HG03039 (cell line): ENCODE measurements around the gene RIC8B.
"Not testable (repeated sequence)": the region's sequence is repeated elsewhere in the genome, so short reads cannot be mapped to it uniquely, and the experiment has no call there.

Experiments used
- ATAC-seq: cut with Tn5 transposase; IDR thresholded peaks from one replicate; pipeline ENCODE4 v1.9.1; 2021; ENCODE audit warnings: mild to moderate bottlenecking, moderate library complexity; ENCODE audit not compliant: unreplicated experiment

RIC8B gene

DNA sequence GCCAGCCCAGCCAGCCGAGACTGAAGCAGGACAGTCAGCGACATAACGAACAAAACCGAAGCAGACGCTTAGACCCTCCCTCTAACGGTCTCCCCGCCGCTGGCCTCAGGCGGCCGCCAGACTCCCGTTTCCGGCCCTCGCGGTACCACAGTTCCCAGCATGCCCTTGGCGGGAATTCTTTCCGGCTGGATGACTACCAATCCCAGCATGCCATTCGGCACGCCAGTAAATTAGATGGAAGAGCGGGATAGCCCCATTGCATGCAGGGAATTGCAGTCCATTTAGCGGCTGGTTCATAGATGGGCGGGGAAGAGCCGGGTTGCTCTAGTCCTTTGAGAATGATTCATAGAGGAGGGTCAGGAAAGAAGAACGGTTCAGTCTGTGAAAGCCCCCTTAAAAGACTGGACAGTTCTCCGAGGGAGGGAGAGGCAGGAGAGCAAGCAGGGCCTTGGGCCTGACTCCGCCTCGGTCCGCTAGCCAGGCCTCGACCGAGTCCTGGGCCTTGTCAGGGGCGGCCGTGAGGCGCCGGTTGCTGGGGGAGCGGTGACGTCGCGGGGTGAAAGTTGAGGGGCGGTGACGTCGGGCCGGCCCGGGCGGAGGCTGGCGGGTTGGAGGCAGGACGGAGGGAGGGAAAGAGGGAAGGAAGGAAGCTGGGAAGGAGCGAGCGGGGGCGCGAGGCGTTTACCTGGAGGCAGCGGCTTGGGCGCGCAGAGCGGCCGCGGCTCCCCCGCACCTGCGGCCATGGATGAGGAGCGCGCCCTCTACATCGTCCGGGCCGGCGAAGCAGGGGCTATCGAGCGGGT is at the start of gene RIC8B:
Gene RIC8B (plus strand): TSS at position 678 of the 803 bp plus-strand sequence. CDS start 64 bp downstream, at position 742.
- peak; percentile 86 for ATAC-seq

DNA sequence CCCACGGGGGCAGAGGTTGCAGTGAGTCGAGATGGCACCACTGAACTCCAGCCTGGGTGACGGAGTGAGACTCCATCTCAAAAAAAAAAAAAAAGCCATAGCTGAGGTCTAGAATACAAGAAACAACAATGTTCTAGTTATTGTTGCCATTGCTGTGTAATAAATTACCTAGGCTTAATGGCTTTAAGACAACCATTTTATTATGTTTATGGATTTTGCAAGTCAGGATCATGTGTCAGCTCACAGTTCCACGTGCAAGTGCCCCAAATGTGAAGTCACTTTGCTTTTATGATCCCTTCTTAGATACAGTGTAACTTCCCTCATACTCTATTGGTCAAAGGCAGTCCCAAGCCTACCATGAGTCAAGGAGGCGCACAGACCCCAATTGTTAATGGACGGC is 49.5 kb upstream of the RIC8B start:
- no peak for ATAC-seq

GRCh38 chr12:106726603-106727202 is 47.8 kb upstream of the RIC8B start:
- not testable (repeated sequence) for ATAC-seq

- no peak for ATAC-seq
These were observed 44.9 kb upstream of the RIC8B start for GRCh38 chr12:106729611-106730010.

DNA sequence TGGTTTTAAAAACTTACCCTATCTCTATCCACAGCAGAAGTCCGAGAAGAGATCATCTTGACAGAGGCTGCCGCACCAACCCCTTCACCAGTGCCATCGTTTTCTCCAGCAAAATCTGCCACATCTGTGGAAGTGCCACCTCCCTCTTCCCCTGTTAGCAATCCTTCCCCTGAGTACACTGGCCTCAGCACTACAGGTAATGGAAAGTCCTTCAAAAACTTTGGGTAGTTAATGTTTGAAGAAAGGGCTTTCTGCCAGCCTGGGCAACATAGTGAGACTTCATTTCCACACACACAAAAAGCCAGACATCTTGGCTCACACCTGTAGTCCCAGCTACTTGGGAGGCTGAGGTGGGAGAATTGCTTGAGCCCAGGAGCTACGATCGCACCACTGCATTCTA is 41.6 kb upstream of the RIC8B start:
- ATAC-seq = no peak

DNA sequence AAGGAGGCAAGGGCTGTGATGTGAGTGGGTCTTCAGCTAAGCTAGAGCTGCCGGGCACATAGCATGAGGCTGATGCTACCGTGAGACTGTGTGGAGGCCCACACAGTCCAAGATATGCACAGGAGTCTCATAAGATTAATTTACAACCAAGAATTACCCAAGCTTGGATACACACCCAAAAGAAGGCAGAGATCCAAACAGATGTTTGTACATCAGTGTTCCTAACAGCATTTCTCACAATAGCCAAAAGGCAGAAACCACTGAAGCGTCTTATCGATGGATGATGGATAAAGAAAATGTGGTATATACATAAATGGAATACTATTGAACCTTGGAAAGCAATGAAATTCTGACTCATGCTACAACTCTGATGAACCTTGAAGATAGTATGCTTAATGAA is 40.8 kb upstream of the RIC8B start:
- ATAC-seq = no peak

GRCh38 chr12:106736051-106736957 is 38.2 kb upstream of the RIC8B start:
- no peak for ATAC-seq

GRCh38 chr12:106739318-106739717 is 35.2 kb upstream of the RIC8B start:
- ATAC-seq = no peak

DNA sequence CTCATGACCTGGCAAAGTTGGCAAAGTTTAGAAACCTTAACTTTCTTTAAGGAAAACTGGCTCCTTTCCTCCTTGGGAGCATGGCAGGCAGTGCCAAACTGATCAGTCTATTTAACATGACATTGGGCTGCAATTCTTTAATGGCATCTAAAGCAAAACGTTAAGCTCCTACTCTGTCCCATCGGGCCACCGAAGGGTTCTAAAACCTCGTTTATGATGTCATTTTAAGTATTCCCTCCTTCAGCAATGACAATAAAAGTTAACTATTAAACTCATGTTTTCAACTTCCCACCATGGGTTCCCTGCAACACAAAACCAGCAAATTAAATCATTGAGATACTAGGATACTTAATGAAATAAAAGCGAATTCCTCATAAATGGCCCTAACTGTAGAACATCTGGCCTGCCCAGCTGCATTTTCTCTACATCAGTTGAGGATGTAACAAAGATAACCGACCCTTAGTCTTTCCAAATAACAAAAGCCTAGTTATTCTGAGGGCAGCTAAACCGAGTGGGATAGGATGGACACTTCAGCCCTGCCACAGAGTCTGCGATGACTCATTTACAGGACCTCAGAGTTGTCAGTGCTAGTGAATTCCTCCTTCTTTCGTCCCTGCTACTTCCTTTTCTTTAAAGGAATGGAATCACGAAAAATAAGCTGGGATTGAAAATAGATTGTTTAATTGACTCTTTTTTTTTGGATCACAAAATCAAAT is 34.5 kb upstream of the RIC8B start:
- no peak for ATAC-seq

- ATAC-seq = no peak
These were observed 33.7 kb upstream of the RIC8B start for GRCh38 chr12:106740818-106741217.

DNA sequence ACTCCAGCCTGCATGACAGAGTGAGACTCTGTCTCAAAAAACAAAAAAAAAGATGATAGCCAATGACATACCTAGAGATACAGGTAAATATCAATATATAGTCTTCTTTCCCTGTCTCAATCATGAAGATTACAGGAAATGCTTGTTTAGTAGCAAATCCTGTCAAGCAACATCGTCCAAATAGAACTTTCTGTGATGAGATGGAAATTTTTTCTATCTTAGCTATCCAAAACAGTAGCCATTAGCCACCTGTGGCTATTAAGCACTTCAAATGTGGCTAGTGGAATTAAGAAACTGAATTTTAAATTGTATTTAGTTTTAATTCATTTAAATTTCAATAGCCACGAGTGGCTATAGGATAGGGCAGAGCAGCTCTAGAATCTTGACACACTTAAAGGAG is 33.2 kb upstream of the RIC8B start:
- no peak for ATAC-seq

GRCh38 chr12:106743270-106743988 is 31.1 kb upstream of the RIC8B start:
- ATAC-seq = no peak

DNA sequence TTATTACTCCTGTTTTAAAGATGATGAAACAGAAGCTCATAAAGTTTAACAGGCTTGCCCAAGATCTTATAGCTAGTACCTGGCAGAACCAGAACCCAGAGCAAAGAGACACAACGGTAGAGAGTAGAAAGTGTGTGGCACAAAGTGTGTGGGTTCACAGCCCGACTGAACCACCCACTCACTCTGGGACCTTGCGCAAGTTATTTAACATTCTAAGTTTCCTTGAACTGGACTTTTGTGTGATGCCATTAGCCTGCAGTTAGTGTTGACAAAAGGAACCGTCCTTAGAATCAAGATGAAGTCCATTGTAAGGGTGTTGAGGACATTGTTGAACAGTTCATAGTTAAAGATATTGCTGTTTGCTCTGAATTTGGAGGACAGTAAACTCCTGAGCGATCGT is 29.9 kb upstream of the RIC8B start:
- no peak for ATAC-seq

DNA sequence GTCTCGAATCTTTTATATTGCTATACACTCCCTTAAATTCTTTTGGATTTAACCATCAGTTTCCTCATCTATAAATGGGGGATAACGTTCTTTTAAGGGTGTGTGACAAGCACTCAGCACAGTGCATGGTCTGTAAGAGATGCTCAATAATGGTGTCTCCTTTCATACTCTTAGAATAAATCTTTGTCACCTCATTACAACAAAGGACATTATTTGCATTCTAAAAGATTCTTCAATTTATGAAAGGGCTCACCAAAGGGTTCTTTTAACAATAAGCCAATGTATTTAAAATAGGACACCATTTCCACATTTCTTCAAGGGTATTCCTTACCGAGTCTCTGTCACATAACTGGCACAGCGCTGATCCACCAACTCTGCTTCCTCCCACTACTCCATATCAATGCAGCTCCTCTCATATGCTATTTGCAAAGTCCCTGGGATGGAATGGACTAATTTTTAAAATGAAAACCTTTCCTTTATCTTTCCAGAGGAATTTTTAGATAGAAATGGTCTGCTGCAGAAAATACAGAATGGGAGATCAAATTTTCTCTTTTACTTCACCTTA is 29.2 kb upstream of the RIC8B start:
- no peak for ATAC-seq

GRCh38 chr12:106747973-106748436 is 26.5 kb upstream of the RIC8B start:
- no peak for ATAC-seq

DNA sequence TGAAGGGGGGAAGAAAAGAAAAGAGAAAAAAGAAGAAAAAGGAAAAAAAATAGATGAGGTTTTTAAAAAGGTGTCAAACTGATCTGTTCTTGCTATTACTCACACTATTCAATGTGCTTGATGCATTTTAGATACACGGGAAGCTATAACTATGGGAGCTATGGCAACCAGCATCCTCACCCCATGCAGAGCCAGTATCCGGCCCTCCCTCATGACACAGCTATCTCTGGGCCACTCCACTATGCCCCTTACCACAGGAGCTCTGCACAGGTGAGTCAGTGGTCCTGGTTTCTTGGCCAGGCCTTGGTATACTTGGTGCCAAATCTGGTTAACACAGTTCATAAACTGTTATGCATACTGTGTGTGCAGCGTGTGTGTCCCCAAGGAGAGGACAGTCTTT is 24.0 kb upstream of the RIC8B start:
- ATAC-seq = no peak

GRCh38 chr12:106753526-106753925 is 21.0 kb upstream of the RIC8B start:
- peak; percentile 97 for ATAC-seq

- no peak for ATAC-seq
These were observed 20.2 kb upstream of the RIC8B start for GRCh38 chr12:106754331-106754730.

- no peak for ATAC-seq
These were observed 16.7 kb upstream of the RIC8B start for GRCh38 chr12:106757623-106758348.
